ENCODE results near the gene NAGLU. TPM values are rescaled to one million over a fixed set of nuclear protein-coding genes. Genes with fewer than 3 reads are reported as not detected.

NAGLU gene
- 94.7 TPM for total RNA-seq

DNA sequence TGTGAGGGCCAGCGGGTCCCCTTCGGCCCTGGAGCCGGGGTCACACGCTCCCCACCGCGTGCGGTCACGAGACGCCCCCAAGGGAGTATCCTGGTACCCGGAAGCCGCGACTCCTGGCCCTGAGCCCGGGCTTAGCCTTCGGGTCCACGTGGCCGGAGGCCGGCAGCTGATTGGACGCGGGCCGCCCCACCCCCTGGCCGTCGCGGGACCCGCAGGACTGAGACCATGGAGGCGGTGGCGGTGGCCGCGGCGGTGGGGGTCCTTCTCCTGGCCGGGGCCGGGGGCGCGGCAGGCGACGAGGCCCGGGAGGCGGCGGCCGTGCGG is at the start of gene NAGLU:
Gene NAGLU, plus strand, starts transcription at position 194 of the 324 bp plus-strand sequence. Its CDS starts 32 bp downstream, at position 226.
- DNase-seq (ENCODE audit: low spot score in 2 of 2): peak; percentile 83 to 97
- TF ChIP-seq CTCF (IDR thresholded peaks at IDR 0.05): no peak

GRCh38 chr17:42488032-42488431 is 48.0 kb upstream of the NAGLU start:
- H3K27ac ChIP-seq: no peak overlapping the region
- H3K4me1 ChIP-seq: no peaks in the 10 kb centered on the region
- TF ChIP-seq CTCF (IDR thresholded peaks at IDR 0.05): no peak
- H3K9me3 ChIP-seq: no peaks in the 10 kb centered on the region
- no peaks in the 10 kb centered on the region for H3K27me3 ChIP-seq
- no peak overlapping the region for H3K4me3 ChIP-seq
- H3K36me3 ChIP-seq: peaks cover 74 to 94% of the 10 kb centered on the region in 2 donors
- no peak for DNase-seq (ENCODE audit: low spot score in 2 of 2)
- intact Hi-C loops (cut with DNase I): no loop called here

More for the DNA sequence above, at the start of gene NAGLU:
- Histone ChIP-seq H3K27me3 (no peaks in the 10 kb centered on the region), H3K9me3 (no peaks in the 10 kb centered on the region), H3K36me3 (peaks cover 16 to 25% of the 10 kb centered on the region in 2 donors), H3K4me3 (peak within 1 kb of the TSS; percentile 72 to 79), H3K4me1 (peaks cover 14 to 23% of the 10 kb centered on the region in 2 donors), H3K27ac (peak within 1 kb of the TSS; percentile 89 to 90)
- intact Hi-C loops (cut with DNase I): loop anchor here (1.0 to 5.0 kb wide), 5 partner anchors 19 to 114 kb away; partner anchors contain the start of genes CAVIN1, COASY and PSMC3IP

DNA sequence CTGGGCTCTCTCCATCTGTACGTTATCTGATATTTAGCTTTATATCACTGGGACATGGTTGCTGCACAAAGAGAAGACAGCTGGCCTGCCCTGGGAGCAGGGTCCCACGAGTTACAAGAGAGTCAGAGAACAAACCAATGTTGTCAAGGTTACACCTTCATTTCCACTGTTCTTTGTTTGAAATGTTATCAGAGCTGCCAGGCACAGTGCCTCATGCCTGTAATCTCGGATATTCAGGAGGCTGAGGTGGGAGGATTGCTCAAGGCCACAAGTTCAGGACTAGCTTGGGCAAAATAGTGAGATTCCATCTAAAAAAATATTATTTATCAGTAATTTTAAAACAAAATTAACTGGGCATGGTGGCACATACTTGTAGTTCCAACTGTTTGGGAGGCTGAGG is 42.7 kb upstream of the NAGLU start:
- intact Hi-C loops (cut with DNase I): no loop called here
- peaks cover 65 to 96% of the 10 kb centered on the region in 2 donors for H3K36me3 ChIP-seq
- H3K4me1 ChIP-seq: no peaks in the 10 kb centered on the region
- DNase-seq (ENCODE audit: low spot score in 2 of 2): no peak
- H3K27me3 ChIP-seq: no peaks in the 10 kb centered on the region
- H3K4me3 ChIP-seq: no peak overlapping the region
- H3K27ac ChIP-seq: no peak overlapping the region
- TF ChIP-seq CTCF (IDR thresholded peaks at IDR 0.05): no peak
- H3K9me3 ChIP-seq: no peaks in the 10 kb centered on the region

GRCh38 chr17:42494673-42495072 is 41.4 kb upstream of the NAGLU start:
- no peak for TF ChIP-seq CTCF (IDR thresholded peaks at IDR 0.05)
- Histone ChIP-seq H3K4me1 (no peaks in the 10 kb centered on the region), H3K9me3 (no peaks in the 10 kb centered on the region), H3K27ac (no peak overlapping the region), H3K27me3 (no peaks in the 10 kb centered on the region), H3K4me3 (no peak overlapping the region), H3K36me3 (peaks cover 64 to 97% of the 10 kb centered on the region in 2 donors)
- intact Hi-C loops (cut with DNase I): no loop called here
- no peak for DNase-seq (ENCODE audit: low spot score in 2 of 2)

GRCh38 chr17:42498828-42499227 is 37.2 kb upstream of the NAGLU start:
- Histone ChIP-seq H3K4me3 (no peak overlapping the region), H3K9me3 (no peaks in the 10 kb centered on the region), H3K4me1 (no peaks in the 10 kb centered on the region), H3K27me3 (no peaks in the 10 kb centered on the region), H3K36me3 (peaks cover 62 to 97% of the 10 kb centered on the region in 2 donors), H3K27ac (no peak overlapping the region)
- no peak for TF ChIP-seq CTCF (IDR thresholded peaks at IDR 0.05)
- intact Hi-C loops (cut with DNase I): no loop called here
- DNase-seq (ENCODE audit: low spot score in 2 of 2): no peak

- H3K27me3 ChIP-seq: no peaks in the 10 kb centered on the region
- no peak overlapping the region for H3K27ac ChIP-seq
- TF ChIP-seq CTCF (IDR thresholded peaks at IDR 0.05): no peak
- no peaks in the 10 kb centered on the region for H3K9me3 ChIP-seq
- no peaks in the 10 kb centered on the region for H3K4me1 ChIP-seq
- intact Hi-C loops (cut with DNase I): no loop called here
- H3K4me3 ChIP-seq: no peak overlapping the region
- peaks cover 49 to 73% of the 10 kb centered on the region in 2 donors for H3K36me3 ChIP-seq
- DNase-seq (ENCODE audit: low spot score in 2 of 2): no peak
These were observed 34.0 kb upstream of the NAGLU start for GRCh38 chr17:42502091-42502490.
